Gastrocnemius medialis (tissue), 4 donors: ENCODE results near the gene RPL22. TPM values are rescaled to one million over a fixed set of nuclear protein-coding genes. Genes with fewer than 3 reads are reported as not detected.
"Not testable (repeated sequence)": the region's sequence is repeated elsewhere in the genome, so short reads cannot be mapped to it uniquely, and the experiment has no call there.

Experiments
- ATAC-seq, 2 donors: fragments of 150-250 bp; one replicate each; pipeline ENCODE4 v1.9.1; 2016
- DNase-seq, 2 donors: peaks; one replicate each; pipeline ENCODE4 v3.0.0-alpha.2; 2019
- H3K27ac ChIP-seq, 4 donors: fragments of 200-600 bp; sonication (generic); 1 replicate in 1 of 4; 2 replicates in 3 of 4; pipeline ENCODE4 v1.5.1; 2016 to 2018; ENCODE audit warnings: mild to moderate bottlenecking in 2 of 4, moderate library complexity in 1 of 4
- H3K27me3 ChIP-seq, 3 donors: fragments of 200-600 bp; sonication (generic) in 2 of 3; 1 replicate in 1 of 3; 2 replicates in 2 of 3; pipeline versions ENCODE4 v1.5.1 to v1.6.0; 2016 to 2019; ENCODE audit warnings: mild to moderate bottlenecking in 1 of 3, moderate library complexity in 1 of 3
- H3K36me3 ChIP-seq, 2 donors: fragments of 200-600 bp; sonication (generic) in 1 of 2; one replicate each; pipeline ENCODE4 v1.5.1; 2017 to 2018
- H3K4me1 ChIP-seq, 2 donors: fragments of 200-600 bp; sonication (generic) in 1 of 2; one replicate each; pipeline ENCODE4 v1.5.1; 2016 to 2017; ENCODE audit warnings: mild to moderate bottlenecking in 2 of 2
- H3K4me3 ChIP-seq, 4 donors: fragments of 200-600 bp; sonication (generic) in 3 of 4; 1 replicate in 1 of 4; 2 replicates in 3 of 4; pipeline ENCODE4 v1.5.1; 2016 to 2019; ENCODE audit warnings: mild to moderate bottlenecking in 2 of 4
- H3K9me3 ChIP-seq, 3 donors: fragments of 200-600 bp; sonication (generic) in 2 of 3; 1 replicate in 1 of 3; 2 replicates in 2 of 3; pipeline ENCODE4 v1.5.1; 2016 to 2019
- POLR2A ChIP-seq, 2 donors: fragments of 450-650 bp; IDR thresholded peaks; one replicate each; pipeline ENCODE4 v1.6.1; 2017; ENCODE audit warnings: antibody characterized with exemption in 2 of 2, mild to moderate bottlenecking in 2 of 2, moderate library complexity in 2 of 2
- in situ Hi-C, 4 donors: fragments of 200-750 bp; cut with MboI; loops; one replicate each; pipeline versions ENCODE4 v1.15.0 to v1.8.0; 2017; ENCODE audit warnings: low sequenced_read_pairs in 4 of 4
- intact Hi-C: fragments of 100-400 bp; cut with DNase I; formaldehyde crosslinking; loops from one replicate; pipeline ENCODE4 v1.15.1; 2023; ENCODE audit warnings: low total_unique reads
- total RNA-seq, 4 donors: library from RNA; depleted of rRNA; stranded (reverse); fragments of >200 nt; gene quantifications; one replicate each; pipeline versions ENCODE4 v1.1.0 to v1.2.3, GENCODE V29; 2016
- TF ChIP-seq, protein P1 (sequence below), 5 experiments: fragments of 450-650 bp in 3 of 5; fragments of 200-600 bp in 2 of 5; sonication (generic) in 2 of 5; IDR thresholded peaks in 4 of 5; conservative IDR thresholded peaks in 1 of 5; 1 replicate in 4 of 5; 2 replicates in 1 of 5; pipeline ENCODE4 v1.5.1; 2016 to 2019; ENCODE audit warnings: antibody characterized with exemption in 5 of 5, mild to moderate bottlenecking in 3 of 5, moderate library complexity in 3 of 5

Gene RPL22
- total RNA-seq, 4 donors from 2014 or later: 95.2 to 132 (median 121) TPM

DNA sequence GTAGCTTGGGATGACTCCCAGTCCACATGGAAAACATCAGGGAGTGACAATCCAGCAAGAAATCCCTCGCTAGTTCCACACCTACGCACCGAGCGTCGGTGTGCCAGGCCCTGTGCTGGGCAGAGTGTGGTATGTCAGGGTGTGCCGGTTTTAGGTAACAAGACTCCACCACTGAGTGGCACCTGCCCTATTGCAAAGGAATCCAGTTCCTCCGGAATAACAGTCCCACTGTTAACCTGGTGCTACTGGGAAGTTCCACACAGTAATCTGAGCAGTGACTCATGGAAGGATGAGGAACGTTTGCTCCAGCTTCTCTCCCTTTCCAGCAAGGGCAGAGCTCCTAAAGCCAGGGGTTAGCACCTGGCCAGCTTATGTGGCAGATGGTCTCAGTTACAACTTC lies 20.8 kb upstream of the RPL22 start:
- in situ Hi-C loops: no loop called here
- peaks cover 12 to 15% of the 10 kb centered on the region in 2 donors for H3K4me1 ChIP-seq
- peak; percentile 88 to 91 for ATAC-seq

DNA sequence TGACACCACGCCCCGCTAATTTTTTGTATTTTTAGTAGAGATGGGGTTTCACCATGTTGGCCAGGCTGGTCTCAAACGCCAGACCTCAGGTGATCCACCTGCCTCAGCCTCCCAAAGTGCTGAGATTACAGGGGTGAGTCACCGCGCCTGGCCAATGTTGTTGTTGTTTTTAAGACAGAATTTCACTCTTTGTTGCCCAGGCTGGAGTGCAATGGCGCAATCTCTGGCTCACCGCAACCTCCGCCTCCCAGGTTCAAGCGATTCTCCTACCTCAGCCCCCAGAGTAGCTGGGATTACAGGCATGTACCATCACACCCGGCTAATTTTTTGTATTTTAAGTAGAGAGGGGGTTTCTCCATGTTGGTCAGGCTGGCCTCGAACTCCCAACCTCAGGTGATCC lies 20.2 kb upstream of the RPL22 start:
- H3K9me3 ChIP-seq, H3K27me3 ChIP-seq, H3K4me3 ChIP-seq, DNase-seq, intact Hi-C loops, in situ Hi-C loops, ATAC-seq: not testable (repeated sequence)
- Histone ChIP-seq H3K27ac (peak overlapping the region in 3 of 4 donors; percentile 50 to 60 (median 58)), H3K36me3 (peaks cover 0 to 19% of the 10 kb centered on the region in 2 donors), H3K4me1 (peaks cover 12 to 15% of the 10 kb centered on the region in 2 donors)

More for the DNA sequence above, 20.8 kb upstream of the RPL22 start:
- Histone ChIP-seq H3K27me3 (no peaks in the 10 kb centered on the region), H3K36me3 (peaks cover 0 to 25% of the 10 kb centered on the region in 2 donors), H3K9me3 (no peaks in the 10 kb centered on the region), H3K4me3 (no peak overlapping the region), H3K27ac (peak overlapping the region; percentile 21 to 60 (median 54))
- TF ChIP-seq POLR2A (IDR thresholded peaks at IDR 0.05): no peak
- TF ChIP-seq, protein P1, sequence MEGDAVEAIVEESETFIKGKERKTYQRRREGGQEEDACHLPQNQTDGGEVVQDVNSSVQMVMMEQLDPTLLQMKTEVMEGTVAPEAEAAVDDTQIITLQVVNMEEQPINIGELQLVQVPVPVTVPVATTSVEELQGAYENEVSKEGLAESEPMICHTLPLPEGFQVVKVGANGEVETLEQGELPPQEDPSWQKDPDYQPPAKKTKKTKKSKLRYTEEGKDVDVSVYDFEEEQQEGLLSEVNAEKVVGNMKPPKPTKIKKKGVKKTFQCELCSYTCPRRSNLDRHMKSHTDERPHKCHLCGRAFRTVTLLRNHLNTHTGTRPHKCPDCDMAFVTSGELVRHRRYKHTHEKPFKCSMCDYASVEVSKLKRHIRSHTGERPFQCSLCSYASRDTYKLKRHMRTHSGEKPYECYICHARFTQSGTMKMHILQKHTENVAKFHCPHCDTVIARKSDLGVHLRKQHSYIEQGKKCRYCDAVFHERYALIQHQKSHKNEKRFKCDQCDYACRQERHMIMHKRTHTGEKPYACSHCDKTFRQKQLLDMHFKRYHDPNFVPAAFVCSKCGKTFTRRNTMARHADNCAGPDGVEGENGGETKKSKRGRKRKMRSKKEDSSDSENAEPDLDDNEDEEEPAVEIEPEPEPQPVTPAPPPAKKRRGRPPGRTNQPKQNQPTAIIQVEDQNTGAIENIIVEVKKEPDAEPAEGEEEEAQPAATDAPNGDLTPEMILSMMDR (IDR thresholded peaks at IDR 0.05 in 4 of 5, conservative IDR thresholded peaks at IDR 0.05 in 1 of 5): no peak
- DNase-seq: peak; percentile 40 to 66
- intact Hi-C loops: no loop called here

DNA sequence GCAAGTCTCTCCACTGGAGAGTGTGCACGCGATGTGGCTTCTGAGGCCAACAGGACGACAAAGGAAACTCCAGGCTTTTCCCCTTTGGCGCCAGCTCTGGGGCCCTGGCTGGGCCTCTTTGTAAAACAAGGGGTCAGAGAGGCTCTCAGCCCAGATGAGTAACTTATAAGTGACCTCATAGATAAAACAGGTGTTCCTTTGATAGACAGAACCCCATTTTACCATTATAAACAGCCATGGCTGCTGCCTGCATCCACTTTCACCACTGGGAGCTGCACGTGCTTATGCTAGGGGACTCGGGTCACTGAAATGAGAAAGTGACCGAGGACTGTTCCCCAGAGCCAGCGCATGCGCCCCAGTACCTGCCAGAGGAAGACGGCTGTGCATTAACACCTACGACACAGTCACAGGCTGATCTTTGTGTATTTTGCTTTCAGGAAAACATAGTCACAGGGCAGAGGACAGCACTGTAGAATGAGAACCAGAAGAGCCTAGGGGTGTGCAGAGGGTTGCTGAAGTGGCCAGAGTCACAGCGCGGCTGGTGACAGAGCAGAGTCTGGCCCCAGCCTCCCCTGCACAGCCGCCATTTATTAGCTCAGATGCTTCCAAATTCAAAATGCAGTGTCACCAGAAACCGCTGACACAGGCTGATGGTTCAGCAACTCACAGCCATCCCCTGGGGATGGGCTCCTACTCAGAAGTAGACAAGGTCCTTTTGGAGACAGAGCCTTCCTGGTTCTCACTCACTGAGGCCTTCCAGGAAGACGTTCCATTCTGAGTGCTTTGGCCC lies 19.2 kb upstream of the RPL22 start:
- DNase-seq (no peak), ATAC-seq (no peak)
- Histone ChIP-seq H3K27ac (peak overlapping the region in 2 of 4 donors; percentile 6 to 58), H3K27me3 (no peaks in the 10 kb centered on the region), H3K36me3 (peaks cover 0 to 9% of the 10 kb centered on the region in 2 donors), H3K4me1 (peaks cover 12 to 15% of the 10 kb centered on the region in 2 donors), H3K4me3 (no peak overlapping the region), H3K9me3 (no peaks in the 10 kb centered on the region)
- in situ Hi-C loops: no loop called here
- intact Hi-C loops: no loop called here
- TF ChIP-seq, protein P1 (IDR thresholded peaks at IDR 0.05 in 4 of 5, conservative IDR thresholded peaks at IDR 0.05 in 1 of 5): no peak
- no peak for TF ChIP-seq POLR2A (IDR thresholded peaks at IDR 0.05)

DNA sequence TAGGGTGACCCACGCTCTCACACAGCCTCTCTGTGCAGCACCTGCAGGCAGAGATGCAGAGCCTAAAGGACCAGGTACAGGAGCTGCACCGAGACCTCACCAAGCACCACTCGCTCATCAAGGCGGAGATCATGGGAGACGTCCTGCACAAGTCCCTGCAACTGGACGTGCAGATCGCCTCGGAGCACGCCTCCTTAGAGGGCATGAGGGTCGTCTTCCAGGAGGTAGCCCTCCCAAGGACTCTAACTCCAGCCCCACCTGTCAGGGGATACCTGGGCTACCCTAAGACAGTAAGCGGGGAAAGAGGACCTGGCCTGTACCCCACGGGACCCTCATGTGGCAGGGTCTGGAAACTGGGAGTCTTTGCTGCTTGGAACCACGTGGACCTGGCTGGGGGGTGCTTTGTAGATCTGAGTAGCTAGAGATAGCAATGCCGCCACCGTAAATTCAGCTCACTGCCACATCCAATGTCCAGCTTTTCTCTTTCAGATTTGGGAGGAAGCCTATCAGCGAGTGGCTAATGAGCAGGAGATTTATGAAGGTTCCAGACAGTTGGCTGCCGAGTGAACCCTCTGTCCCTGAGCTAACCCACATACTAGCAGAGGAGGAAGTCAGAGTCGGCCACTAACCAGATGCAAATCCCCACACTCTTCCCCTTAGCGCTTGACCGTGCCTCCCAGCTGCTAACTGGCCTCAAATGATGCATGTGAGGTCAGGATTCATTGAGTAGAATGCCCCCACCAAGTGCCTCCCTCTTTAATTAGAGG lies 13.0 kb upstream of the RPL22 start:
- no peaks in the 10 kb centered on the region for H3K36me3 ChIP-seq
- H3K4me3 ChIP-seq: no peak overlapping the region
- H3K4me1 ChIP-seq: peaks cover 0 to 8% of the 10 kb centered on the region in 2 donors
- intact Hi-C loops: no loop called here
- H3K27ac ChIP-seq: no peak overlapping the region
- TF ChIP-seq, protein P1 (IDR thresholded peaks at IDR 0.05 in 4 of 5, conservative IDR thresholded peaks at IDR 0.05 in 1 of 5): no peak
- TF ChIP-seq POLR2A (IDR thresholded peaks at IDR 0.05): no peak
- DNase-seq: no peak
- peaks cover 0 to under 1% (median 0%) of the 10 kb centered on the region in 3 donors for H3K27me3 ChIP-seq
- ATAC-seq: no peak
- H3K9me3 ChIP-seq: no peaks in the 10 kb centered on the region
- in situ Hi-C loops: no loop called here

DNA sequence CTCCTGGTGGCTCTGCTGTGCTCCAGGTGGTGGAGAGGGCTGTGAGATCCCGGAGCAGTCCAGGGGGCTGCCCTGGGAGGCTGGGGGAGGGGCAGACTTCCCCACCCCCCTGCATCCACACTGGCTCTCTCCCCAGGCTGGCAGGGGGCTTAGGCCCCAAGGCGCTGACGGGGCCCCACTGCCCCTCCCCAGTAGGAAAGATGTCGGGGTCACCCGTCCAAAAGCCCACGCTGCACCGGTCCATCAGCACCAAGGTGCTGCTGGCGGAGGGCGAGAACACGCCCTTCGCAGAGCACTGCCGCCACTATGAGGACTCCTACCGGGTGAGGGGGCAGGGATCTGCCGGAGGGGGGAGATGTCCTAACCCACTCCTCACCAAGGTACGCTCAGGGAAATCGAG lies 12.3 kb upstream of the RPL22 start:
- Histone ChIP-seq H3K27ac (no peak overlapping the region), H3K36me3 (no peaks in the 10 kb centered on the region), H3K27me3 (peaks cover 0 to 7% (median 6%) of the 10 kb centered on the region in 3 donors), H3K4me3 (no peak overlapping the region), H3K9me3 (no peaks in the 10 kb centered on the region), H3K4me1 (peaks cover 3 to 13% of the 10 kb centered on the region in 2 donors)
- no peak for DNase-seq
- no peak for ATAC-seq
- TF ChIP-seq, protein P1 (IDR thresholded peaks at IDR 0.05 in 4 of 5, conservative IDR thresholded peaks at IDR 0.05 in 1 of 5): no peak
- no peak for TF ChIP-seq POLR2A (IDR thresholded peaks at IDR 0.05)
- in situ Hi-C loops (no loop called here), intact Hi-C loops (no loop called here)
